ENCODE data around the gene TRPM3.

DNA sequence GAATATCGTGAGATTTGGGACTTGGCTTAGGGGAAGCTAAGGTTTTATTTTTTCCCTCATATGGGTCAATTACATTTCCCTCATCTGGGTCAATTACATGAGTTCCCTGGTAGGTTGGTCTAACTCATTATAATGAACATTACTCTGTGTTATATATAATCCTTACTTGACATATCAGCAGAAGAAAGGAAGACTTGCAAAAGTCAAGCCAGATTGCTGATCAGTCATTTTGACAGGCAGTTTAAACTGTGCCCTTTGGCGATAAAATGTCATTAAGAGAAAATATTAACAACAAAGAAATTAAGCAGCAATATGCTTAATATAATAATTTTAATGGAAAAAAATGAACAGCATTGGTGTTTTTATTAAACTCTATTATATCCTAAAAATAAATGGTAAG is 23.1 kb upstream of the TRPM3 start:
- TF ChIP-seq BACH2 (CRISPR knock-in tag; IDR thresholded peaks at IDR 0.05; ENCODE audit: borderline replicate concordance) (no peak), RARB (CRISPR knock-in tag; IDR thresholded peaks at IDR 0.05) (no peak), OSR1 (CRISPR knock-in tag; IDR thresholded peaks at IDR 0.05) (no peak), ISL1 (CRISPR knock-in tag; IDR thresholded peaks at IDR 0.05) (no peak), ESRRG (CRISPR knock-in tag; IDR thresholded peaks at IDR 0.05) (no peak)
- TF ChIP-seq, protein P1, sequence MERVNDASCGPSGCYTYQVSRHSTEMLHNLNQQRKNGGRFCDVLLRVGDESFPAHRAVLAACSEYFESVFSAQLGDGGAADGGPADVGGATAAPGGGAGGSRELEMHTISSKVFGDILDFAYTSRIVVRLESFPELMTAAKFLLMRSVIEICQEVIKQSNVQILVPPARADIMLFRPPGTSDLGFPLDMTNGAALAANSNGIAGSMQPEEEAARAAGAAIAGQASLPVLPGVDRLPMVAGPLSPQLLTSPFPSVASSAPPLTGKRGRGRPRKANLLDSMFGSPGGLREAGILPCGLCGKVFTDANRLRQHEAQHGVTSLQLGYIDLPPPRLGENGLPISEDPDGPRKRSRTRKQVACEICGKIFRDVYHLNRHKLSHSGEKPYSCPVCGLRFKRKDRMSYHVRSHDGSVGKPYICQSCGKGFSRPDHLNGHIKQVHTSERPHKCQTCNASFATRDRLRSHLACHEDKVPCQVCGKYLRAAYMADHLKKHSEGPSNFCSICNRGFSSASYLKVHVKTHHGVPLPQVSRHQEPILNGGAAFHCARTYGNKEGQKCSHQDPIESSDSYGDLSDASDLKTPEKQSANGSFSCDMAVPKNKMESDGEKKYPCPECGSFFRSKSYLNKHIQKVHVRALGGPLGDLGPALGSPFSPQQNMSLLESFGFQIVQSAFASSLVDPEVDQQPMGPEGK (CRISPR knock-in tag; IDR thresholded peaks at IDR 0.05; ENCODE audit: borderline replicate concordance), result no peak

All from SK-N-SH treated with all-trans-retinoic acid at 6 μM for 48 hours (cell line).